SK-N-DZ (cell line): ENCODE results near the gene MASP2.
"Not testable (repeated sequence)": the region's sequence is repeated elsewhere in the genome, so short reads cannot be mapped to it uniquely, and the experiment has no call there.

Experiments used
- DNase-seq: peaks from one replicate; pipeline ENCODE4 v3.0.0-alpha.2; 2015; ENCODE audit warnings: low spot score

The MASP2 gene

GRCh38 chr1:11039351-11040104, 7.5 kb downstream of the MASP2 start:
- no peak for DNase-seq

GRCh38 chr1:11037740-11038182, 9.3 kb downstream of the MASP2 start:
- DNase-seq = peak; percentile 73

GRCh38 chr1:11037019-11037739, 9.9 kb downstream of the MASP2 start:
- not testable (repeated sequence) for DNase-seq

GRCh38 chr1:11031624-11032262, 15.3 kb downstream of the MASP2 start:
- no peak for DNase-seq

GRCh38 chr1:11030865-11031264, 16.2 kb downstream of the MASP2 start:
- DNase-seq = no peak

GRCh38 chr1:11028018-11028417, 19.0 kb downstream of the MASP2 start:
- DNase-seq = no peak

- DNase-seq = no peak
Observed at GRCh38 chr1:11027316-11027715, 19.7 kb downstream of the MASP2 start.

GRCh38 chr1:11026903-11027302, 20.1 kb downstream of the MASP2 start:
- no peak for DNase-seq

GRCh38 chr1:11026052-11026451, 21.0 kb downstream of the MASP2 start:
- no peak for DNase-seq

- DNase-seq = no peak
Observed at GRCh38 chr1:11025618-11026017, 21.4 kb downstream of the MASP2 start.

GRCh38 chr1:11024874-11025203, 22.2 kb downstream of the MASP2 start:
- no peak for DNase-seq

- DNase-seq = no peak
Observed at GRCh38 chr1:11024154-11024873, 22.7 kb downstream of the MASP2 start.

- no peak for DNase-seq
Observed at GRCh38 chr1:11023201-11023600, 23.8 kb downstream of the MASP2 start.

- no peak for DNase-seq
Observed at GRCh38 chr1:11019971-11020370, 27.1 kb downstream of the MASP2 start.

- not testable (repeated sequence) for DNase-seq
Observed at GRCh38 chr1:11019358-11019757, 27.7 kb downstream of the MASP2 start.

GRCh38 chr1:11013160-11013531, 33.9 kb downstream of the MASP2 start:
- no peak for DNase-seq

GRCh38 chr1:11012260-11013159, 34.5 kb downstream of the MASP2 start, which contains the start of gene TARDBP:
Gene TARDBP (plus strand): TSS chr1:11012654. CDS start chr1:11013728, 1,074 bp downstream.
- peak; percentile 87 for DNase-seq

GRCh38 chr1:11000526-11000925, 46.5 kb downstream of the MASP2 start:
- DNase-seq = no peak

- DNase-seq = no peak
Observed at GRCh38 chr1:10996100-10996499, 50.9 kb downstream of the MASP2 start.

GRCh38 chr1:10992864-10993263, 54.2 kb downstream of the MASP2 start:
- no peak for DNase-seq

- not testable (repeated sequence) for DNase-seq
Observed at GRCh38 chr1:10992004-10992403, 55.0 kb downstream of the MASP2 start.
